ENCODE results near the gene USP15.

Gene USP15

GRCh38 chr12:62350554-62350953, 90.3 kb downstream of the USP15 start:
- Histone ChIP-seq H3K4me1 (ENCODE audit: control insufficient read depth, insufficient read depth, low read length) (no peaks in the 10 kb centered on the region), H3K9me3 (ENCODE audit: control insufficient read depth, insufficient read depth, low read depth, low read length) (no peaks in the 10 kb centered on the region), H3K36me3 (ENCODE audit: control insufficient read depth in 2 of 2, insufficient read depth in 1 of 2, low read length in 2 of 2) (peaks cover 0 to 3% of the 10 kb centered on the region in 2 experiments; a peak in 1 of 3 replicates), H3K4me3 (ENCODE audit: low read depth, low read length) (no peak overlapping the region), H3K27ac (ENCODE audit: extremely low read depth, low read depth, low read length) (no peak overlapping the region)
- POLR2A ChIA-PET: no interaction called here
- no peak for TF ChIP-seq ZNF514 (tag by site-specific recombination; IDR thresholded peaks at IDR 0.05)
- CTCF ChIA-PET: interaction anchor here (0.6 to 0.8 kb wide), 3 partner anchors 86 to 323 kb away, joined by 3 to 4 read pairs (median 3); no protein-coding TSS in a partner anchor

DNA sequence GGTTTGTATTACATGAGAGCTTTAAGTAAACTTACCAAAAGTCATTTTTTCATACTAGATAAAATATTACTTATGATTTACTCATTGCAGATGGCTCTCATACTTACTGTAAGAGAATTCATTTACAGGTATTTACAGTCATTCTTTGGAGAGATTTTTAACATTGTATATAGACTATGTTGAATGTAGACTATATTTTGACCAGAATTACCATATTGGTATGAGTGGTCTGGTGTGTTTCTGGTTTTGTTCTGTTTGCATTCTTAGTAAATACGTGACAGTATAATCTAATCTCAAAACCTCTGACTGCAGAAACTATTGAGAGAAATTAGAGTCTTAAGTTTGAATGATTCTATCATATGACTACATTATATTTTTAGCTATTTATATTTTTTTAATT, 91.1 kb downstream of the USP15 start:
- H3K4me3 ChIP-seq (ENCODE audit: low read depth, low read length): no peak overlapping the region
- TF ChIP-seq ZNF530 (tag by site-specific recombination; IDR thresholded peaks at IDR 0.05; ENCODE audit: low read depth): no peak
- no peak for TF ChIP-seq BCL11A (tag by site-specific recombination; IDR thresholded peaks at IDR 0.05; ENCODE audit: low read depth)
- TF ChIP-seq ZNF280C (tag by site-specific recombination; IDR thresholded peaks at IDR 0.05): no peak
- TF ChIP-seq ZIC2 (tag by site-specific recombination; IDR thresholded peaks at IDR 0.05): no peak
- TF ChIP-seq KLF9 (tag by site-specific recombination; IDR thresholded peaks at IDR 0.05; ENCODE audit: low read depth): no peak
- no peak for TF ChIP-seq ZNF707 (tag by site-specific recombination; IDR thresholded peaks at IDR 0.05)
- no peak for TF ChIP-seq ZBTB20 (tag by site-specific recombination; IDR thresholded peaks at IDR 0.05)
- no peak for TF ChIP-seq ZBTB49 (tag by site-specific recombination; IDR thresholded peaks at IDR 0.05; ENCODE audit: low read depth)
- TF ChIP-seq GLIS2 (tag by site-specific recombination; IDR thresholded peaks at IDR 0.05): no peak
- no peak for TF ChIP-seq ZNF660 (tag by site-specific recombination; IDR thresholded peaks at IDR 0.05)
- TF ChIP-seq INSM2 (tag by site-specific recombination; IDR thresholded peaks at IDR 0.05): no peak
- TF ChIP-seq, protein P1, sequence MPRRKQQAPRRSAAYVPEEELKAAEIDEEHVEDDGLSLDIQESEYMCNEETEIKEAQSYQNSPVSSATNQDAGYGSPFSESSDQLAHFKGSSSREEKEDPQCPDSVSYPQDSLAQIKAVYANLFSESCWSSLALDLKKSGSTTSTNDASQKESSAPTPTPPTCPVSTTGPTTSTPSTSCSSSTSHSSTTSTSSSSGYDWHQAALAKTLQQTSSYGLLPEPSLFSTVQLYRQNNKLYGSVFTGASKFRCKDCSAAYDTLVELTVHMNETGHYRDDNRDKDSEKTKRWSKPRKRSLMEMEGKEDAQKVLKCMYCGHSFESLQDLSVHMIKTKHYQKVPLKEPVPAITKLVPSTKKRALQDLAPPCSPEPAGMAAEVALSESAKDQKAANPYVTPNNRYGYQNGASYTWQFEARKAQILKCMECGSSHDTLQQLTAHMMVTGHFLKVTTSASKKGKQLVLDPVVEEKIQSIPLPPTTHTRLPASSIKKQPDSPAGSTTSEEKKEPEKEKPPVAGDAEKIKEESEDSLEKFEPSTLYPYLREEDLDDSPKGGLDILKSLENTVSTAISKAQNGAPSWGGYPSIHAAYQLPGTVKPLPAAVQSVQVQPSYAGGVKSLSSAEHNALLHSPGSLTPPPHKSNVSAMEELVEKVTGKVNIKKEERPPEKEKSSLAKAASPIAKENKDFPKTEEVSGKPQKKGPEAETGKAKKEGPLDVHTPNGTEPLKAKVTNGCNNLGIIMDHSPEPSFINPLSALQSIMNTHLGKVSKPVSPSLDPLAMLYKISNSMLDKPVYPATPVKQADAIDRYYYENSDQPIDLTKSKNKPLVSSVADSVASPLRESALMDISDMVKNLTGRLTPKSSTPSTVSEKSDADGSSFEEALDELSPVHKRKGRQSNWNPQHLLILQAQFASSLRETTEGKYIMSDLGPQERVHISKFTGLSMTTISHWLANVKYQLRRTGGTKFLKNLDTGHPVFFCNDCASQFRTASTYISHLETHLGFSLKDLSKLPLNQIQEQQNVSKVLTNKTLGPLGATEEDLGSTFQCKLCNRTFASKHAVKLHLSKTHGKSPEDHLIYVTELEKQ (tag by site-specific recombination; IDR thresholded peaks at IDR 0.05; ENCODE audit: borderline replicate concordance): no peak
- TF ChIP-seq ZNF266 (tag by site-specific recombination; IDR thresholded peaks at IDR 0.05; ENCODE audit: low read depth): no peak
- TF ChIP-seq ZNF473 (tag by site-specific recombination; IDR thresholded peaks at IDR 0.05): no peak
- TF ChIP-seq ZNF791 (tag by site-specific recombination; IDR thresholded peaks at IDR 0.05): no peak
- no peak for TF ChIP-seq ZNF221 (tag by site-specific recombination; IDR thresholded peaks at IDR 0.05; ENCODE audit: borderline replicate concordance)
- no peaks in the 10 kb centered on the region for H3K4me1 ChIP-seq (ENCODE audit: control insufficient read depth, insufficient read depth, low read length)
- no peak overlapping the region for H3K27ac ChIP-seq (ENCODE audit: extremely low read depth, low read depth, low read length)
- POLR2A ChIA-PET: no interaction called here
- no peaks in the 10 kb centered on the region for H3K9me3 ChIP-seq (ENCODE audit: control insufficient read depth, insufficient read depth, low read depth, low read length)
- H3K36me3 ChIP-seq (ENCODE audit: control insufficient read depth in 2 of 2, insufficient read depth in 1 of 2, low read length in 2 of 2): peaks cover 0 to 5% of the 10 kb centered on the region in 2 experiments; a peak in 1 of 3 replicates
- CTCF ChIA-PET: no interaction called here
